ENCODE results near the gene PTRH1.

GRCh38 chr9:127720031-127720864 lies 4.8 kb upstream of the PTRH1 start:
- no peak for TF ChIP-seq CTCF (IDR thresholded peaks at IDR 0.05; ENCODE audit: low read length)
- no peak for TF ChIP-seq EZH2 (IDR thresholded peaks at IDR 0.05; ENCODE audit: borderline replicate concordance, low read length)

Data from OCI-LY1 (cell line).